ENCODE data around the gene ARHGEF10L.

ARHGEF10L gene

GRCh38 chr1:17558541-17558940 is 19.0 kb downstream of the ARHGEF10L start:
- DNase-seq: no peak
- Histone ChIP-seq H3K27me3 (no peaks in the 10 kb centered on the region), H3K4me3 (ENCODE audit: low read depth, low read length) (no peak overlapping the region), H3K9me3 (no peaks in the 10 kb centered on the region), H3K36me3 (no peaks in the 10 kb centered on the region), H3K4me1 (no peaks in the 10 kb centered on the region)
- TF ChIP-seq CTCF (IDR thresholded peaks at IDR 0.05; ENCODE audit: low read depth, low read length): no peak

GRCh38 chr1:17558954-17559614 is 19.6 kb downstream of the ARHGEF10L start:
- no peaks in the 10 kb centered on the region for H3K4me1 ChIP-seq

GRCh38 chr1:17559615-17560419 is 20.3 kb downstream of the ARHGEF10L start:
- no peak for TF ChIP-seq CTCF (IDR thresholded peaks at IDR 0.05; ENCODE audit: low read depth, low read length)
- no peaks in the 10 kb centered on the region for H3K9me3 ChIP-seq
- DNase-seq: no peak
- no peaks in the 10 kb centered on the region for H3K27me3 ChIP-seq
- H3K4me3 ChIP-seq (ENCODE audit: low read depth, low read length): no peak overlapping the region
- no peaks in the 10 kb centered on the region for H3K36me3 ChIP-seq
- no peaks in the 10 kb centered on the region for H3K4me1 ChIP-seq

More at GRCh38 chr1:17558954-17559614, 19.6 kb downstream of the ARHGEF10L start:
- H3K27me3 ChIP-seq: no peaks in the 10 kb centered on the region
- no peaks in the 10 kb centered on the region for H3K36me3 ChIP-seq
- no peak for TF ChIP-seq CTCF (IDR thresholded peaks at IDR 0.05; ENCODE audit: low read depth, low read length)
- no peak for DNase-seq
- H3K9me3 ChIP-seq: no peaks in the 10 kb centered on the region
- no peak overlapping the region for H3K4me3 ChIP-seq (ENCODE audit: low read depth, low read length)

GRCh38 chr1:17561247-17561548 is 21.7 kb downstream of the ARHGEF10L start:
- no peak for DNase-seq
- no peak for TF ChIP-seq CTCF (IDR thresholded peaks at IDR 0.05; ENCODE audit: low read depth, low read length)
- H3K4me1 ChIP-seq: no peaks in the 10 kb centered on the region
- no peaks in the 10 kb centered on the region for H3K9me3 ChIP-seq
- H3K27me3 ChIP-seq: no peaks in the 10 kb centered on the region
- no peaks in the 10 kb centered on the region for H3K36me3 ChIP-seq
- no peak overlapping the region for H3K4me3 ChIP-seq (ENCODE audit: low read depth, low read length)

GRCh38 chr1:17561561-17561985 is 22.1 kb downstream of the ARHGEF10L start:
- no peak for TF ChIP-seq CTCF (IDR thresholded peaks at IDR 0.05; ENCODE audit: low read depth, low read length)
- Histone ChIP-seq H3K4me3 (ENCODE audit: low read depth, low read length) (no peak overlapping the region), H3K36me3 (no peaks in the 10 kb centered on the region), H3K9me3 (no peaks in the 10 kb centered on the region), H3K4me1 (no peaks in the 10 kb centered on the region), H3K27me3 (no peaks in the 10 kb centered on the region)
- no peak for DNase-seq

- no peaks in the 10 kb centered on the region for H3K36me3 ChIP-seq
- DNase-seq: no peak
- H3K4me3 ChIP-seq (ENCODE audit: low read depth, low read length): no peak overlapping the region
- H3K9me3 ChIP-seq: no peaks in the 10 kb centered on the region
- H3K27me3 ChIP-seq: no peaks in the 10 kb centered on the region
- TF ChIP-seq CTCF (IDR thresholded peaks at IDR 0.05; ENCODE audit: low read depth, low read length): no peak
- no peaks in the 10 kb centered on the region for H3K4me1 ChIP-seq
These were observed 22.9 kb downstream of the ARHGEF10L start for GRCh38 chr1:17562375-17562774.

Measured in BE2C (cell line).